HG03139 (cell line): ENCODE measurements around the gene HAUS2.

ENCODE experiments used
- ATAC-seq: cut with Tn5 transposase; IDR thresholded peaks from one replicate; pipeline ENCODE4 v1.9.1; 2021; ENCODE audit not compliant: unreplicated experiment

HAUS2 gene

GRCh38 chr15:42605796-42606195, 57.2 kb downstream of the HAUS2 start:
- ATAC-seq, result no peak

- peak; percentile 51 for ATAC-seq
These were observed 59.5 kb downstream of the HAUS2 start for GRCh38 chr15:42608110-42608531.

GRCh38 chr15:42608752-42609488, 60.3 kb downstream of the HAUS2 start:
- no peak for ATAC-seq

- ATAC-seq, result no peak
These were observed 62.9 kb downstream of the HAUS2 start for GRCh38 chr15:42611532-42611931.

GRCh38 chr15:42612367-42612912, 63.8 kb downstream of the HAUS2 start:
- no peak for ATAC-seq

GRCh38 chr15:42616107-42616506, 67.5 kb downstream of the HAUS2 start:
- no peak for ATAC-seq
